GM23338 (cell line): ENCODE measurements around the gene MAGI1. TPM values are rescaled to one million over a fixed set of nuclear protein-coding genes. Genes with fewer than 3 reads are reported as not detected.

Experiments
- ATAC-seq: fragments of 200-7000 bp; cut with Tn5 transposase; 3 replicates; pipeline ENCODE4 v1.9.1; 2020
- DNase-seq: peaks from one replicate; pipeline ENCODE4 v3.0.0-alpha.2; 2015; ENCODE audit warnings: low spot score
- H2AFZ ChIP-seq: fragments of 200-600 bp; sonication (generic); 2 replicates; pipeline ENCODE4 v1.8.0; 2016; ENCODE audit warnings: antibody characterized with exemption, mild to moderate bottlenecking, moderate library complexity
- H3F3A ChIP-seq: fragments of 200-600 bp; sonication (generic); replicated peaks from 2 replicates; pipeline ENCODE4 v1.8.0; 2017; ENCODE audit warnings: antibody characterized with exemption, mixed run types, low read depth
- H3K27ac ChIP-seq: fragments of 200-600 bp; sonication (generic); 2 replicates; pipeline ENCODE4 v1.6.1; 2016; ENCODE audit warnings: low read depth
- H3K27me3 ChIP-seq: fragments of 200-600 bp; sonication (generic); 2 replicates; pipeline ENCODE4 v1.8.0; 2016; ENCODE audit warnings: mild to moderate bottlenecking, mixed run types, moderate library complexity; ENCODE audit not compliant: insufficient read depth
- H3K36me3 ChIP-seq: fragments of 200-600 bp; sonication (generic); 2 replicates; pipeline ENCODE4 v1.8.0; 2016; ENCODE audit warnings: mild to moderate bottlenecking; ENCODE audit not compliant: insufficient read depth
- H3K4me1 ChIP-seq: fragments of 200-600 bp; sonication (generic); 2 replicates; pipeline ENCODE4 v1.8.0; 2016; ENCODE audit warnings: mild to moderate bottlenecking, moderate library complexity; ENCODE audit not compliant: insufficient read depth
- H3K4me2 ChIP-seq: fragments of 200-600 bp; sonication (generic); 2 replicates; pipeline ENCODE4 v1.7.1; 2017; ENCODE audit warnings: mixed run types
- H3K4me3 ChIP-seq: fragments of 200-600 bp; sonication (generic); 2 replicates; pipeline ENCODE4 v1.6.1; 2016; ENCODE audit warnings: mixed run types
- H3K79me2 ChIP-seq: fragments of 200-600 bp; sonication (generic); replicated peaks from 2 replicates; pipeline ENCODE4 v1.8.0; 2017; ENCODE audit warnings: mild to moderate bottlenecking; ENCODE audit not compliant: insufficient read depth
- H3K9me2 ChIP-seq: fragments of 200-600 bp; sonication (generic); 2 replicates; pipeline ENCODE4 v1.8.0; 2017; ENCODE audit not compliant: insufficient read depth
- H4K20me1 ChIP-seq: fragments of 200-600 bp; sonication (generic); replicated peaks from 2 replicates; pipeline ENCODE4 v1.8.0; 2017; ENCODE audit warnings: mild to moderate bottlenecking; ENCODE audit not compliant: insufficient read depth
- H3K27ac Mint-ChIP-seq: 2 replicates; pipeline ENCODE4 v1.8.0; 2020; ENCODE audit warnings: inconsistent platforms, mild to moderate bottlenecking, moderate library complexity, mixed read lengths
- H3K27me3 Mint-ChIP-seq: 3 replicates; pipeline ENCODE4 v1.8.0; 2022; ENCODE audit warnings: low read depth, mild to moderate bottlenecking, moderate library complexity, mixed read lengths, inconsistent platforms; ENCODE audit not compliant: insufficient read depth, poor library complexity
- H3K36me3 Mint-ChIP-seq: 3 replicates; pipeline ENCODE4 v1.8.0; 2021; ENCODE audit warnings: low read depth, mild to moderate bottlenecking, inconsistent platforms, moderate library complexity, mixed read lengths
- H3K4me1 Mint-ChIP-seq: 3 replicates; pipeline ENCODE4 v1.8.0; 2020; ENCODE audit warnings: mild to moderate bottlenecking, inconsistent platforms, mixed read lengths
- H3K4me3 Mint-ChIP-seq: 3 replicates; pipeline ENCODE4 v1.8.0; 2021; ENCODE audit warnings: moderate library complexity, mild to moderate bottlenecking, inconsistent platforms, mixed read lengths
- H3K9me3 Mint-ChIP-seq: 3 replicates; pipeline ENCODE4 v1.8.0; 2020; ENCODE audit warnings: moderate library complexity, mild to moderate bottlenecking, inconsistent platforms, mixed read lengths
- CREB1 ChIP-seq: fragments of 250-450 bp; sonication (Bioruptor Pico); IDR thresholded peaks from 2 replicates; pipeline ENCODE4 v1.5.0; 2020; ENCODE audit warnings: low read depth, mild to moderate bottlenecking, moderate library complexity
- CTCF ChIP-seq, 2 experiments: fragments of 200-600 bp in 1 of 2; sonication (generic) in 1 of 2; conservative IDR thresholded peaks; 2 replicates each; pipeline versions ENCODE4 v1.5.1 to v1.6.1; 2016 to 2017; ENCODE audit warnings: antibody characterized with exemption in 2 of 2, low read depth in 2 of 2, mild to moderate bottlenecking in 2 of 2, moderate library complexity in 1 of 2
- EZH2 ChIP-seq: fragments of 200-600 bp; sonication (generic); IDR thresholded peaks from one replicate; pipeline ENCODE4 v1.8.0; 2017; ENCODE audit warnings: antibody characterized with exemption, mild to moderate bottlenecking, low read depth; ENCODE audit not compliant: unreplicated experiment
- JUNB ChIP-seq: IDR thresholded peaks from one replicate; pipeline ENCODE4 v1.6.1; 2016; ENCODE audit warnings: antibody characterized with exemption; ENCODE audit not compliant: unreplicated experiment
- NANOG ChIP-seq: IDR thresholded peaks from 2 replicates; pipeline ENCODE4 v1.6.1; 2016; ENCODE audit warnings: antibody characterized with exemption, borderline replicate concordance
- POLR2AphosphoS5 ChIP-seq: IDR thresholded peaks from 2 replicates; pipeline ENCODE4 v1.6.1; 2016; ENCODE audit warnings: antibody characterized with exemption, low read depth
- REST ChIP-seq: IDR thresholded peaks from one replicate; pipeline ENCODE4 v1.6.1; 2018; ENCODE audit warnings: antibody characterized with exemption; ENCODE audit not compliant: unreplicated experiment
- STAT1 ChIP-seq: IDR thresholded peaks from one replicate; pipeline ENCODE4 v1.6.1; 2016; ENCODE audit warnings: antibody characterized with exemption; ENCODE audit not compliant: unreplicated experiment
- polyA plus RNA-seq: library from polyadenylated mRNA; unstranded; fragments of >200 nt; fragmentation: Nextera tagmentation; extraction: Ambion mirVana; gene quantifications from 2 replicates; pipeline ENCODE4 v1.2.1, GENCODE V29; 2016
- total RNA-seq: library from RNA; depleted of rRNA; stranded (reverse); fragments of >200 nt; shearing (Covaris generic); gene quantifications from 2 replicates; pipeline ENCODE4 v1.2.3, GENCODE V29; 2014
- TF ChIP-seq, protein P1 (sequence below): fragments of 250-450 bp; sonication (Bioruptor Pico); IDR thresholded peaks from 2 replicates; pipeline ENCODE4 v1.5.0; 2020; ENCODE audit warnings: mild to moderate bottlenecking, moderate library complexity

MAGI1 gene
- total and polyA plus RNA-seq, 2 experiments from 2014 or later = 27.4 to 71.2 TPM

DNA sequence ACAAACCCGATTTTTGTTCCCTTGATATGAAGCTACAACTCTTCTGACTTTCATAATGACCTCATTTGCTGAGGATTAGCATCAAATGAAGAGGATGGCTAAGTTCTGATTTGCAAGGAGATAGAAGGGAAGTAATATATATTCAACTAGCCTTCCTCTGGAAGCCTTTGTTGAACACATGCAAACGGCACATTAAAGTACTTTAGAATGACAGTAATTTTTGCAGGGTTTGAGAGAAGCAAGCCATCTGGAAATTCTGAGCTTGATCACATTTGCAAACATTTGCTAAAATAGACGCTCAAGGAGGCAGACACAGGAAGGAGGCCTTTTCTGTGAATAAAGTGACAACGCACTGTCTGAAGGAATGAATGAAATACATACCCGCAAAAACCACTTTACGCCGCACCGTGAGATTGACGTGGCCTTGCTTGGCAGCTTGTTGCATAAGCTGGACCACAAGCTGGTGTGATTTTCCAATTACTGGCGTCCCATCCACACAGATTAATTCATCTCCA is 657.2 kb downstream of the MAGI1 start:
- TF ChIP-seq POLR2AphosphoS5 (no peak), STAT1 (no peak), CTCF (conservative IDR thresholded peaks at IDR 0.05; ENCODE audit: low read depth in 2 of 2) (no peak), NANOG (no peak), CREB1 (CRISPR knock-in tag) (no peak), REST (no peak), EZH2 (no peak), JUNB (no peak)
- TF ChIP-seq, protein P1, sequence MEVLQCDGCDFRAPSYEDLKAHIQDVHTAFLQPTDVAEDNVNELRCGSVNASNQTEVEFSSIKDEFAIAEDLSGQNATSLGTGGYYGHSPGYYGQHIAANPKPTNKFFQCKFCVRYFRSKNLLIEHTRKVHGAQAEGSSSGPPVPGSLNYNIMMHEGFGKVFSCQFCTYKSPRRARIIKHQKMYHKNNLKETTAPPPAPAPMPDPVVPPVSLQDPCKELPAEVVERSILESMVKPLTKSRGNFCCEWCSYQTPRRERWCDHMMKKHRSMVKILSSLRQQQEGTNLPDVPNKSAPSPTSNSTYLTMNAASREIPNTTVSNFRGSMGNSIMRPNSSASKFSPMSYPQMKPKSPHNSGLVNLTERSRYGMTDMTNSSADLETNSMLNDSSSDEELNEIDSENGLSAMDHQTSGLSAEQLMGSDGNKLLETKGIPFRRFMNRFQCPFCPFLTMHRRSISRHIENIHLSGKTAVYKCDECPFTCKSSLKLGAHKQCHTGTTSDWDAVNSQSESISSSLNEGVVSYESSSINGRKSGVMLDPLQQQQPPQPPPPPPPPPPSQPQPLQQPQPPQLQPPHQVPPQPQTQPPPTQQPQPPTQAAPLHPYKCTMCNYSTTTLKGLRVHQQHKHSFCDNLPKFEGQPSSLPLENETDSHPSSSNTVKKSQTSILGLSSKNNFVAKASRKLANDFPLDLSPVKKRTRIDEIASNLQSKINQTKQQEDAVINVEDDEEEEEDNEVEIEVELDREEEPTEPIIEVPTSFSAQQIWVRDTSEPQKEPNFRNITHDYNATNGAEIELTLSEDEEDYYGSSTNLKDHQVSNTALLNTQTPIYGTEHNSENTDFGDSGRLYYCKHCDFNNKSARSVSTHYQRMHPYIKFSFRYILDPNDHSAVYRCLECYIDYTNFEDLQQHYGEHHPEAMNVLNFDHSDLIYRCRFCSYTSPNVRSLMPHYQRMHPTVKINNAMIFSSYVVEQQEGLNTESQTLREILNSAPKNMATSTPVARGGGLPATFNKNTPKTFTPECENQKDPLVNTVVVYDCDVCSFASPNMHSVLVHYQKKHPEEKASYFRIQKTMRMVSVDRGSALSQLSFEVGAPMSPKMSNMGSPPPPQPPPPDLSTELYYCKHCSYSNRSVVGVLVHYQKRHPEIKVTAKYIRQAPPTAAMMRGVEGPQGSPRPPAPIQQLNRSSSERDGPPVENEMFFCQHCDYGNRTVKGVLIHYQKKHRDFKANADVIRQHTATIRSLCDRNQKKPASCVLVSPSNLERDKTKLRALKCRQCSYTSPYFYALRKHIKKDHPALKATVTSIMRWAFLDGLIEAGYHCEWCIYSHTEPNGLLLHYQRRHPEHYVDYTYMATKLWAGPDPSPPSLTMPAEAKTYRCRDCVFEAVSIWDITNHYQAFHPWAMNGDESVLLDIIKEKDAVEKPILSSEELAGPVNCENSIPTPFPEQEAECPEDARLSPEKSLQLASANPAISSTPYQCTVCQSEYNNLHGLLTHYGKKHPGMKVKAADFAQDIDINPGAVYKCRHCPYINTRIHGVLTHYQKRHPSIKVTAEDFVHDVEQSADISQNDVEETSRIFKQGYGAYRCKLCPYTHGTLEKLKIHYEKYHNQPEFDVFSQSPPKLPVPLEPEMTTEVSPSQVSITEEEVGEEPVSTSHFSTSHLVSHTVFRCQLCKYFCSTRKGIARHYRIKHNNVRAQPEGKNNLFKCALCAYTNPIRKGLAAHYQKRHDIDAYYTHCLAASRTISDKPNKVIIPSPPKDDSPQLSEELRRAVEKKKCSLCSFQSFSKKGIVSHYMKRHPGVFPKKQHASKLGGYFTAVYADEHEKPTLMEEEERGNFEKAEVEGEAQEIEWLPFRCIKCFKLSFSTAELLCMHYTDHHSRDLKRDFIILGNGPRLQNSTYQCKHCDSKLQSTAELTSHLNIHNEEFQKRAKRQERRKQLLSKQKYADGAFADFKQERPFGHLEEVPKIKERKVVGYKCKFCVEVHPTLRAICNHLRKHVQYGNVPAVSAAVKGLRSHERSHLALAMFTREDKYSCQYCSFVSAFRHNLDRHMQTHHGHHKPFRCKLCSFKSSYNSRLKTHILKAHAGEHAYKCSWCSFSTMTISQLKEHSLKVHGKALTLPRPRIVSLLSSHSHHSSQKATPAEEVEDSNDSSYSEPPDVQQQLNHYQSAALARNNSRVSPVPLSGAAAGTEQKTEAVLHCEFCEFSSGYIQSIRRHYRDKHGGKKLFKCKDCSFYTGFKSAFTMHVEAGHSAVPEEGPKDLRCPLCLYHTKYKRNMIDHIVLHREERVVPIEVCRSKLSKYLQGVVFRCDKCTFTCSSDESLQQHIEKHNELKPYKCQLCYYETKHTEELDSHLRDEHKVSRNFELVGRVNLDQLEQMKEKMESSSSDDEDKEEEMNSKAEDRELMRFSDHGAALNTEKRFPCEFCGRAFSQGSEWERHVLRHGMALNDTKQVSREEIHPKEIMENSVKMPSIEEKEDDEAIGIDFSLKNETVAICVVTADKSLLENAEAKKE (CRISPR knock-in tag) = no peak
- H3K27ac ChIP-seq = peak overlapping the region; percentile 42; the same call in 1 of the 2 replicates
- no peaks in the 10 kb centered on the region for H3F3A ChIP-seq
- H3K27me3 Mint-ChIP-seq = no peaks in the 10 kb centered on the region
- no peak overlapping the region for H3K4me3 ChIP-seq
- DNase-seq (no peak), ATAC-seq (no peak)
- no peak overlapping the region for H2AFZ ChIP-seq
- no peak overlapping the region for H3K27ac Mint-ChIP-seq
- H3K9me2 ChIP-seq = peaks cover 4% of the 10 kb centered on the region; the same call in 1 of the 2 replicates
- H3K9me3 Mint-ChIP-seq = no peaks in the 10 kb centered on the region
- peaks cover 6% of the 10 kb centered on the region; the same call in 1 of the 3 replicates for H3K4me1 Mint-ChIP-seq
- peaks cover 54% of the 10 kb centered on the region for H3K36me3 Mint-ChIP-seq
- no peak overlapping the region for H3K4me3 Mint-ChIP-seq
- H3K27me3 ChIP-seq = no peaks in the 10 kb centered on the region
- peaks cover 24% of the 10 kb centered on the region; the same call in 1 of the 2 replicates for H3K36me3 ChIP-seq
- H3K79me2 ChIP-seq = no peaks in the 10 kb centered on the region
- H3K4me2 ChIP-seq = no peak overlapping the region
- H4K20me1 ChIP-seq = no peaks in the 10 kb centered on the region
- H3K4me1 ChIP-seq = no peaks in the 10 kb centered on the region
